Activated naive CD4-positive, alpha-beta T cell treated with anti-CD3 and anti-CD28 coated beads, Interleukin-2, amount 50 U/mL, for 72 hours (primary cell): ENCODE results near the gene RBM4. TPM values are rescaled to one million over a fixed set of nuclear protein-coding genes. Genes with fewer than 3 reads are reported as not detected.
A peak's percentile ranks its signal among the peaks of the same experiment; 100 is the strongest.

Experiments
- ATAC-seq, 2 donors: fragments of 150-1000 bp; cut with Tn5 transposase; 2 replicates each; pipeline ENCODE4 v1.10.0; 2021; ENCODE audit warnings: mild to moderate bottlenecking in 2 of 2, moderate library complexity in 2 of 2
- DNase-seq, 2 donors: peaks; one replicate each; pipeline ENCODE4 v3.0.0; 2021 to 2022; ENCODE audit warnings: low spot score in 2 of 2
- H3K27ac Mint-ChIP-seq, 2 donors: one replicate each; pipeline ENCODE4 v1.8.0; 2022; ENCODE audit warnings: mild to moderate bottlenecking in 2 of 2, mixed read lengths in 2 of 2
- H3K36me3 Mint-ChIP-seq, 2 donors: one replicate each; pipeline ENCODE4 v1.8.0; 2022; ENCODE audit warnings: mixed read lengths in 2 of 2
- H3K9me3 Mint-ChIP-seq, 2 donors: one replicate each; pipeline ENCODE4 v1.8.0; 2022; ENCODE audit warnings: mixed read lengths in 2 of 2
- total RNA-seq, 2 donors: library from RNA; stranded (reverse); gene quantifications; one replicate each; pipeline ENCODE4 v1.2.3, GENCODE V29; 2022

The RBM4 gene
- total RNA-seq, 2 donors from 2014 or later, result 87.0 to 132 TPM

DNA sequence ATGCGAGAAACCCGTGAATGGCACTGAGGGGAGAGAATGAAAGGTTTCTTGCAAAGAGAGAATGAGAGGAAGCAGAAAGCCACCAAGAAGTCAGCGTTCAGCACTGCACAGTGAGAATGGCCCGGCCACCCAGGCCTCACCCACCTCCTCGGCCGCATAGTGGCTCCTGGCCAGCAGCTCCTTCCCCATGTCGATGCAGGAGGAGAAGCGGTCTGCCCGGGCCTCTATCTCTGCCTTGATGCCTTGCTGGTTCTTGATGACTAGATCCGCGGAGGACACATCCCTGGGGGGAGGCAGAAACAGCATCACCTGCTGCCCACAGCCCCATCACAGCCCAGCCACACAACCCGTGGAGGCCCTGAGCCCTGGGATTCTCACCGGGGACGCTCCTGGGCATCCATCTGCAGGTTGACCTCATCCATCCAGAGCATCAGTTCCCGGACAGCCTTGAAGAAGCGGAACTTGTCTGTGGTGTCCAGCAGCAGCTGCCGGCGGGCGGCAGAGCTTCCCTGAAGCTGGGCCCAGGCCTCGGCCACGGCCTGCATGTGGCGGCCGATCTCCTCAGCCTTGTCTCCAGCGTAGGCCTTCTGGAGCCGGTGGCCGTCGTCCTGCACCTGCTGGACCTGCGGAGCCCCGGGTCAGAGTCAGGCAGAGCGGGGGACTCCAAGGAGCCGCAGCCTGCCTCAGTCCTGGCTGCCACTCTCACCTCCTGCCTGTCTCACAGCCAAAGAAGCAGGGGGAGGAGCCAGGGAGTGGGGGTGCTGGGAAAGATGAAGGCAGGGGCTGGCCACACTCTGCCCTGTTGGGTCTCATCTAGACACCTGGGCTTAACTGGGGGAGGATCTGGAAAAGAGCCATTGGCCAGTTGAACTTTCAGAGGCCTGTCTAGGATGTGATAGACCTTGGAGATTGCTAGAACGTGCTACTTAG is 51.4 kb downstream of the RBM4 start:
- DNase-seq (no peak), ATAC-seq (no peak)
- Mint-ChIP-seq H3K9me3 (no peaks in the 10 kb centered on the region), H3K36me3 (no peaks in the 10 kb centered on the region), H3K27ac (no peak overlapping the region)

DNA sequence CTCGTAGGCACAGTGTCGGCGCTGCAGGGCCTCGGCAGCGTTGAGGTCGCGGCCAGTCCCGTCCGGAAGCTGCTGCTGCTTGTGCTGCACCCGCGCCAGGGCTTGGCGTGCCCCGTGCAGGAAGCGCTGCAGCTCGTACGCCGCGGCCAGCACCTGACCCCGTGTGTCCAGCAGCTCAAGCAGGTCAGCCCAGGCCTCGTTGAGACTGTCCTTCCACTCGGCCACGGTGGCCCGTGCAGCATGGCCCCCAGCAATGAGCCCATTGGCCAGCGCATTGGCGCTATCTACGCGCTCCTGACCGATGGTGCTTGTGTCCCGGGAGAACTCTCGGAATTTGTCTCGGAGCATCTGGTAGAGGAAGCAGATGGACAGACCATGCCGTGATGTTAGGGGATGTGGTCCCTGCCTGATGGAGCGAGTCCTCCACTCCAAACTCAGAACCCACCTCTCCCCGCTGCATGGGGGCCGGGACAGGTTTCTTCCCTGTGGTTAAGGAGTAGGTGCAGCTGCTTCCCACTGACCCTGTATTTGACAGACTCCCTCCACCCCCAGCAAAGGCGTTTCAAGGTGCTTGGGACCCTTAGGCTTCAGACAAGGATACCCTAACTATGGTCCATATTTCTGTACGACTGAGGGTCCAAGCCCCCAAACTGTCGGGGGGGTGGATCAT is 52.9 kb downstream of the RBM4 start:
- ATAC-seq (no peak), DNase-seq (no peak)
- no peaks in the 10 kb centered on the region for H3K9me3 Mint-ChIP-seq
- H3K27ac Mint-ChIP-seq, result no peak overlapping the region
- no peaks in the 10 kb centered on the region for H3K36me3 Mint-ChIP-seq

DNA sequence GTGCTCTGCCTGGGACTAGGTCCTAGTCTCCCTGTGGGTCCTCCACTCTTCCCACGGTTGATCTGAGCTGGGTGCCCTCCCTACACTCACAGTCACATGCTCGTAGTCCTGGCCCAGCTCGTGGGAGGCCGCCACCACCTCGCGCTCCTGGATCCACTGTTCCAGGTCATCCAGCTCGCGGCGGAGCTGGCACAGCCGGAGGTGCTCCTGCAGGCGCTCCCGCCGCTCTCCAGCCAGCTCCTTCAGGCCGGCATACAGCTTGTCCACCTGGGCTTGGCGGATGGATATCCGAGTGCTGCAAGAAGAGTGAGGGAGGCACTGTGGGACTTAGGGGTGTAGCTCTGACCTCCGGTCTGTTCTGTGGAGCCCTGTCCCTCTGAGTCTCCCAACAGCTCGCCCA is 53.9 kb downstream of the RBM4 start:
- no peaks in the 10 kb centered on the region for H3K9me3 Mint-ChIP-seq
- H3K27ac Mint-ChIP-seq, result no peak overlapping the region
- no peaks in the 10 kb centered on the region for H3K36me3 Mint-ChIP-seq
- ATAC-seq (no peak), DNase-seq (no peak)

DNA sequence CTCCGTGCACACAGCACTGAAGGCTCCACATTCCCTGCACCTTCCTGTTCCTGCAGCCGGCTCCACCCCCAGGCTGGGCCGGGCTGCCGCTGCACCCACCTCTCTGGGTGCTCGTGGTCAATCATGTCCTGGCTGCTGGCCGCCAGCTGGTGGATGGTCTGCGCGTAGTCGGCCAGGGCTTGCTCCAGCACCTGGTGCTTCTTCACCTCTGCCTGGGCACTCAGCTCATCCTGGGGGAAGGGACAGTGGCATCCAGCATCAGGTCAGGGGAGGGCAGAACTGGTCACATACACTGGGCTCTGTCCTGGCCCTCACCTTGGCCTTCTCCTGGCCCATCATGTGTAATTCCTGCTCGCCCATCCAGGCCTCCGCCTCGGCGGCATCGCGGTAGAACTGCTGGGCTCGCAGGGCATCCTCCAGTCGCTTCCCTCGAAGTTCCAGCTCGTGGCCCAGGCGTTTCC is 54.4 kb downstream of the RBM4 start:
- Mint-ChIP-seq H3K9me3 (no peaks in the 10 kb centered on the region), H3K36me3 (no peaks in the 10 kb centered on the region), H3K27ac (no peak overlapping the region)
- DNase-seq (no peak), ATAC-seq (no peak)

DNA sequence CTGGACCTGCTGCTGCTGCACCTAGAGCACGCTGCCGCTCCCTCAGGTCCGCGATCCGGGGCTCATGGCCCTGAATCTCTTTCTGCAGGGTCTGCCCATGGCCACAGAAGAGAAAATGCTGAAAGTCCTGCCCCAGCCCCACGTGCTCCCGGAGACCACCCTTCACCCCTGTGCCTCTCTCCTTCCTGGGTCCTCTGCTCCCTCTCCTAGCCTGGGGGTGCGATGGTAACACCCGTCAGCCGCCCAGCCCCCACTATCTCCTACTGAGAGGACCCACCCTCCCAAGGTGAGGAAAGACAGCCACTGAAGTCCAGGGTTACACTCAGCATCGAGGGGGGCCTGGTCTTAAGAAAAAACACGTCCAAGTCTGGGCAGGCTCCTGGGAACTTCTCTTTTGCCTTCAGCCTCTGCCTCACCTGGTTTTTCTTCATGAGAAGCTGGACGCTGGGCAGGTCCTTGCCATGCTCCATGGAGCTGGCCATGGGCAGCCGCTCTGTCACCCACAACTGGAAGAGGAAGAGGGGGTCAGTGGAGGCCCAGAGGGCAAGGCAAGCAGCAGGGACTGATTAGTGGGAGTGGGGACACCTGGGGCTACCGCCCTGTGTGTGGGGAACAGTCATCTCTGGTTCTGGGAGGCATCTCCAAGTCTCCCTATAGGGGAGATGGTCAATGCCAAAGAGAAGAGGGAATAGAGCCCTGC is 55.0 kb downstream of the RBM4 start:
- H3K36me3 Mint-ChIP-seq, result no peaks in the 10 kb centered on the region
- H3K27ac Mint-ChIP-seq, result peak overlapping the region in 1 of 2 donors; percentile 55
- ATAC-seq (no peak), DNase-seq (no peak)
- H3K9me3 Mint-ChIP-seq, result no peaks in the 10 kb centered on the region

DNA sequence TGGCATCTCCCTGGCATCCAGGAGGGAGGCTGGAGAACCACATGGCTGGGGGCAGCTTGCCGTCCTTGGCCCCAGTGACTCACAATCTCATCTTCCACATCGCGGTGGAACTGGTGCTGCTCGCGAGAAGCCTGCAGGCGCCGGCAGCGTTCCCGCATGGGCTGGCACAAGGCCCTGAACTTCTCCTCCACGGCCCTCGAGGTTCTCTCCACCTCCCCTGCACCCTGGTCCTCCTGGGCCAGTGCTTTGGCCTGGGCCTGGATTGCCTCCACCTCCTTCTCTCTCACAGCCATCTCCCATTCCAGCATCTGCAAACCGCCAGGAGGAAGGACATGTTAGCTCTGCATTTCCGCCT is 55.5 kb downstream of the RBM4 start:
- no peaks in the 10 kb centered on the region for H3K36me3 Mint-ChIP-seq
- H3K27ac Mint-ChIP-seq, result no peak overlapping the region
- DNase-seq, result no peak
- H3K9me3 Mint-ChIP-seq, result no peaks in the 10 kb centered on the region
- no peak for ATAC-seq

DNA sequence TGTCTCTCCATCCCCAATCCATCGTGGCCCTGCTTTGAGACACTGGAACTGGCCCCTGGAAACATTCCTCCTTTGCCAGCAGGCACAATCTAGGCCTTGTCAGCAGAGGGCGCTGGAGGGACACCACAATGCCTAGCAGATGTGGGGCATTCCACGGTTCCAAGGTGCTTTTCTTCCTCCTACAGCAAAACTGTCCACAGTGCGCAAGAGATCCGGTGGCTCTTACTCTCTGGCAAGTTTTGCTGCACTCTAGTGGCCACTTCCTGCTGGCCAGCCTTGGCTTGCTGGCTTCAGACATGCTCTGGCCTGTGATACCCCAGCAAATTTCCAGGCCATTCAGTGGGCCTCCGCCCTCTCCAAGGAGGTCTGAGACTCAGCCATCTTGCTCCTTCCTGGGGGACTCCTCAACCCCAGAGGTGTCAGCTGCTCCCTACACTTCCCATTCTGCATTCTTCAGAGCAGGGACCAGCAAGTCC is 56.3 kb downstream of the RBM4 start:
- ATAC-seq, result peak; percentile 90 to 96

More for the DNA sequence above, 56.3 kb downstream of the RBM4 start:
- H3K36me3 Mint-ChIP-seq, result no peaks in the 10 kb centered on the region
- DNase-seq, result peak; percentile 82 to 89
- H3K9me3 Mint-ChIP-seq, result no peaks in the 10 kb centered on the region
- H3K27ac Mint-ChIP-seq, result peak overlapping the region in 1 of 2 donors; percentile 12

Other genes starting within 250 kb of the RBM4 start
- gene NPAS4, start 217.7 kb upstream of the RBM4 start, total RNA-seq, result under 1 TPM; 0.09 to 0.47 TPM
- gene MRPL11, start 199.9 kb upstream of the RBM4 start, total RNA-seq, result 100 to 1,000 TPM in 1 of 2 donors, 10 to 100 TPM in 1; 81.9 to 131 TPM
- gene PELI3, start 171.8 kb upstream of the RBM4 start, total RNA-seq, result 1 to 10 TPM; 4.2 to 8.5 TPM
- gene DPP3, start 158.3 kb upstream of the RBM4 start, total RNA-seq, result 10 to 100 TPM; 60.4 to 96.4 TPM
- 10 to 100 TPM in 1 of 2 donors, 1 to 10 TPM in 1; 9.1 to 17.5 TPM for gene BBS1, start 128.1 kb upstream of the RBM4 start, total RNA-seq
- 10 to 100 TPM; 14.0 to 15.4 TPM for gene ZDHHC24, start 92.7 kb upstream of the RBM4 start, total RNA-seq
- gene ACTN3, start 91.8 kb upstream of the RBM4 start, total RNA-seq, result under 1 TPM; 0.31 to 0.57 TPM
- 10 to 100 TPM in 1 of 2 donors, 1 to 10 TPM in 1; 2.5 to 10.6 TPM for gene CTSF, start 70.1 kb upstream of the RBM4 start, total RNA-seq
- gene CCDC87, start 45.6 kb upstream of the RBM4 start, total RNA-seq, result under 1 TPM; 0.19 to 0.50 TPM
- 10 to 100 TPM; 23.2 to 33.0 TPM for gene CCS, start 45.5 kb upstream of the RBM4 start, total RNA-seq
- gene RBM14, start 22.1 kb upstream of the RBM4 start, total RNA-seq, result 100 to 1,000 TPM; 147 to 182 TPM
- gene RBM4B, start 39.2 kb downstream of the RBM4 start, total RNA-seq, result 10 to 100 TPM; 15.2 to 19.8 TPM
- gene SPTBN2, start 90.5 kb downstream of the RBM4 start, total RNA-seq, result 1 to 10 TPM; 1.4 to 1.8 TPM
- 10 to 100 TPM; 22.2 to 38.0 TPM for gene RCE1, start 204.7 kb downstream of the RBM4 start, total RNA-seq
- gene LRFN4, start 218.4 kb downstream of the RBM4 start, total RNA-seq, result 10 to 100 TPM; 23.9 TPM